Coronary artery (tissue), 2 donors: ENCODE measurements around the gene NFATC2.

Source experiments
- DNase-seq: peaks from one replicate; pipeline ENCODE4 v3.0.0-alpha.2; 2017; ENCODE audit warnings: low spot score
- H3K27ac ChIP-seq, 2 donors: fragments of 200-600 bp; sonication (generic); one replicate each; pipeline ENCODE4 v1.5.1; 2016 to 2019
- H3K4me3 ChIP-seq: fragments of 200-600 bp; sonication (generic); 2 replicates; pipeline ENCODE4 v1.5.1; 2016; ENCODE audit warnings: mild to moderate bottlenecking, moderate library complexity
- CTCF ChIP-seq: fragments of 200-600 bp; sonication (generic); IDR thresholded peaks from one replicate; pipeline ENCODE4 v1.5.1; 2019; ENCODE audit warnings: antibody characterized with exemption

Gene NFATC2

GRCh38 chr20:51508780-51509179 lies 33.7 kb downstream of the NFATC2 start:
- no peak overlapping the region for H3K4me3 ChIP-seq
- TF ChIP-seq CTCF = no peak
- DNase-seq = no peak
- no peak overlapping the region for H3K27ac ChIP-seq

- no peak overlapping the region for H3K27ac ChIP-seq
- TF ChIP-seq CTCF = no peak
- DNase-seq = no peak
These were observed 34.4 kb downstream of the NFATC2 start for GRCh38 chr20:51508158-51508557.

GRCh38 chr20:51507216-51508036 lies 35.1 kb downstream of the NFATC2 start:
- no peak for TF ChIP-seq CTCF
- Histone ChIP-seq H3K4me3 (no peak overlapping the region), H3K27ac (no peak overlapping the region)
- no peak for DNase-seq

More at GRCh38 chr20:51508158-51508557, 34.4 kb downstream of the NFATC2 start:
- H3K4me3 ChIP-seq = no peak overlapping the region

- DNase-seq = no peak
- H3K4me3 ChIP-seq = no peak overlapping the region
- H3K27ac ChIP-seq = no peak overlapping the region
- TF ChIP-seq CTCF = no peak
These were observed 35.8 kb downstream of the NFATC2 start for GRCh38 chr20:51506527-51507215.

- H3K27ac ChIP-seq = no peak overlapping the region
- TF ChIP-seq CTCF = no peak
- no peak overlapping the region for H3K4me3 ChIP-seq
- no peak for DNase-seq
These were observed 37.0 kb downstream of the NFATC2 start for GRCh38 chr20:51505566-51505965.

GRCh38 chr20:51503376-51503775 lies 39.1 kb downstream of the NFATC2 start:
- DNase-seq = no peak
- no peak for TF ChIP-seq CTCF
- Histone ChIP-seq H3K4me3 (no peak overlapping the region), H3K27ac (no peak overlapping the region)

GRCh38 chr20:51500936-51501335 lies 41.6 kb downstream of the NFATC2 start:
- no peak overlapping the region for H3K27ac ChIP-seq
- no peak for DNase-seq
- no peak overlapping the region for H3K4me3 ChIP-seq
- no peak for TF ChIP-seq CTCF
